ENCODE results near the gene GSTM2.
A peak's percentile ranks its signal among the peaks of the same experiment; 100 is the strongest.

GSTM2 gene

DNA sequence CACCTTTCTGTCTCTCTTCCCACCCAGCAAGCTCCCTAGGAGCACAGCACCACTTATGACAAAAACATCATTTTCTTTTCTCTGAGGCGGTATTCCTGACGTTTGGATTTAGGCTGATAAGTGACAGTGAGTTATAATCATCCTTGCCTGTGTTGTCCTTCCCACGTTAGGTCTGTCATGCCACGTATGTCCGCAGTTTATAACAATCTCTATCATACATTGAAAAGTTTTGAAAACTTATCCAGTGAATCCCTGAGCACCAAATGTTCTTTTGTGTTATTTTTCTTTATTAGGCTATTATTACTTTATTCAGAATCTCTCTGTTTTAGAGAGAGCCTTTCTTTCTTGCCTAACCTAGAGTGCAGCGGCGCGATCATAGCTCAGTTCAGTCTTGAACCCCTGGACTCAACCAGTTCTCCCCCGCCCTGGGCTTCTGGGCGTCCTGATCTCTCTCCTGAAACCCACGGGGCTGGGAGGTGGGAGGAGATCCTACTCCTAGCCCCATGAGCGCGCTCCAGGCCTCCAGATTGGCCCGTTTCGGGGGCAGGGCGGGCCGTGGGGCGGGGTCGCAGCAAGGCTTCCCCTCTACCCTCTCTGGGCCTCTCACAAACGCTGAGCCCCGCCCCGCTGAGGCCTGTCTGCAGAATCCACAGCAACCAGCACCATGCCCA, at the start of gene GSTM2:
Gene GSTM2 (plus strand): TSS at position 606 of the 671 bp plus-strand sequence. CDS start 59 bp downstream, at position 665.
- DNase-seq (ENCODE audit: low read depth in 2 of 2): peak; percentile 76 to 80

DNA sequence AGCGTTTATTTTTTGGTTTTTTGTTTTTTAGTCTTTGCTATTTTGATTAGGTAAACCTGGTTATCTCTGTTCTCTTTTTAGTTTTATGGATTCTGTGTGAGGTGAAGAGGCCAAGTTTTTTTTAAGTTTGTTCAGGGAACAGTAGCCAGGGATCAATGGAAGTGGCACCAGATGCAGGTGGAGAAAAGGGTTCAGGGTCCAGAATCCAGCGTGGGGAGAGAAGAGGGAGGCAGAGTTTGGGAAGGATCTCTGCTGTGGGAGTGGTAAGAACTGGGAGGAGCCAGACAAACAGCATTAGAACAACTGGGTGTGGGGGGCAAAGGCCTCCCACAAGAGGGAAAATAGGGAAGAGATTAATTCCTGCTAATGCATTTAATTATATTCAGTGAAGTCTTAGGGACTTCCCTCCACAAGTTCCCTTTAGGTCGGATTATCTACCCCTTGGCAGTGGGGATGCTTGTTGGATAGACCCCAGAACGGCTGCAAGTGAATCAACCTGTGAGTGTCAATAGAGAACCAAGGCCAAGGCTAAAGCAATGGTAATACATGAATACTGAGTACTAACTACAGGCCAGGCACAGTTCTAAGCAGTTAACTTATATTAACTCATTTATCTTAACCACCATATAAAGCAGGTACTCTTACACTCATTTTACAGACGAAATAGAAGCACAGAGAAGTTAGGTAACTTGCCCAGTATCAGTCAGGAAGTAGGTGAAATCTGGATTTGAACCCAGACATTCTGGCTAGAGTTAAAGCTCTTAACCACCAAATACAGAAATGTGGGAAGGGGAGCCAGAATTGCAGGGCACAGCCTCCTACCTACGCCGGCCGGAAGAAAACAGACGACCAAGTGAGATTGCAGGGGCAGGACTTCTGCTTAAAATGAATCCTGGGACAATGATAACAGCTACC, 48.9 kb upstream of the GSTM2 start:
- DNase-seq (ENCODE audit: low read depth in 2 of 2): no peak

DNA sequence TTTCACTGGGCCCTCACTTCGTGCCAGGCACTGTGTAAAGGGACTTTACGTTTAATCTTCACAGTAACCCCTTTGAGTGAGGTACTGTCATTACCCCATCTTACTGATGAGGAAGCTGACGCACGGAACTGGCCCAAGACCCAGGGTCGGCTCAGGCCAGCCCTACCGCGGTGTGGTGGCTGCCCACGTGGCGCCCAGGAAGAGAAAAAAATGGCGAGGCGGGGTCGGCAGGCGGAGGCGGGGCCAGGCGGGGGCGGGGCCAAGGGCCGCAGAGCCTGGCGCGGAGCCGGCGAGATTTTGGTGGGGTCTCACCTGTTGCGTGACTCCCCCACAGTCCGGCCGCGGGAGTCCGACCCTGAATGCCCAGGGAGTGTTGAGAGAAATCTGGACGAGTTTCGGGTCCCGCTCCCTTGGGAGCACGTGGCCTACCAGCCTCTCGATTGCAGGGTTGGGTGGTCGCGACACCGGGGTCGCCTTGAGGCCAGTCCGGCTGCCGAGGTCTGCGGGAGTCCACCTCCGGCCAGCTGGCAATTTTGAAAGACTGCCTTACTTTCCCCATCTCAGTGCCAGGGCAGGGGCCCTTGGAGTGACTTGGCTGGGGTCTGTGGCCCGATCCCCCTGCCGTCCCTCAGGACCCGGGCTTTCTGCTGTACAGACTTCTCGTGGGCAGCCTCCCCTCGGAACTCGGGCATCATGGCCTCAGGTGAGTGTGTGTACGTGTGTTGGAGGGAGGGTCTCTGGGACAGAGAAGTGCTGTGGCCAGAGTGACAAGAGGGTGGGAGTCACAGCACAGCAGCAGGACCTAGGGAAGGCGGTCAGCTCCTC, 48.1 kb upstream of the GSTM2 start, which contains the start of the genes AMPD2 and GNAT2:
Gene AMPD2 (plus strand): TSS at position 262 of the 825 bp plus-strand sequence. CDS start 1,339 bp downstream, outside the sequence.
Gene GNAT2 (minus strand): TSS at position 41 of the 825 bp plus-strand sequence. CDS start 6,746 bp downstream, outside the sequence.
- DNase-seq (ENCODE audit: low read depth in 2 of 2): peak; percentile 54 to 64

DNA sequence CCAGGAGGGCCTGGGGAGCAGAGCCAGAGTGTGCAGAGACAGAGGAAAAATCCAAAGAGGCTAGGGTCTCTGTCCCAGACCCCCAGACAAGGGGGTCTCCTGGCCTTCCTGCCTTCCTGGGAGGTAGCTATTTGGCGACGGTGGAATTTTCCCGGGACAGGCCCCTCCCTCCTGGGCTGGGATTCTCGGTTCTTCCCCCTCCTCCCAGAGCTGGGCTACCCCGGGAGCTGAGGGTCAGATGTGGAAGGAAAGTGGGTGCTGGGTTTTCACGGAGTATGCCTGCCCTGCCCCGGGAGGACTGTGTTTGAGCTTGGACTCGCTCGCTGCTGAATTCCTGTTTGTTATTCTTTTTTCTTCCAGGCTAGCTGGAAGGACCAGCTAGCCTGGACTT, 47.5 kb upstream of the GSTM2 start:
- no peak for DNase-seq (ENCODE audit: low read depth in 2 of 2)

DNA sequence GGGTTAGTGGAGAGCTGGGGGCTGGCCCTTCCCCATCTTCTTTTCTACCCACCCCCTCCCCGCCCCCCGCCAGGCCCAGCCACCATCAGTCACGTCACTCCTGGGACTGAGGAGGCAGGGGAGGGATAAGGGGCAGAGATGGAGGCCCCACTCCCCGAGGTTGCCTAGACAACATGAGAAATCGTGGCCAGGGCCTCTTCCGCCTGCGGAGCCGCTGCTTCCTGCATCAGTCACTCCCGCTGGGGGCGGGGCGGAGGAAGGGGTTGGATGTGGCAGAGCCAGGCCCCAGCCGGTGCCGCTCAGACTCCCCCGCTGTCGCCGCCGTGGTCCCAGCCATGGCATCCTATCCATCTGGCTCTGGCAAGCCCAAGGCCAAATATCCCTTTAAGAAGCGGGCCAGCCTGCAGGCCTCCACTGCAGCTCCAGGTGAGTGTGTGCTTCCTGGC, 47.0 kb upstream of the GSTM2 start:
- peak; percentile 96 to 98 for DNase-seq (ENCODE audit: low read depth in 2 of 2)

DNA sequence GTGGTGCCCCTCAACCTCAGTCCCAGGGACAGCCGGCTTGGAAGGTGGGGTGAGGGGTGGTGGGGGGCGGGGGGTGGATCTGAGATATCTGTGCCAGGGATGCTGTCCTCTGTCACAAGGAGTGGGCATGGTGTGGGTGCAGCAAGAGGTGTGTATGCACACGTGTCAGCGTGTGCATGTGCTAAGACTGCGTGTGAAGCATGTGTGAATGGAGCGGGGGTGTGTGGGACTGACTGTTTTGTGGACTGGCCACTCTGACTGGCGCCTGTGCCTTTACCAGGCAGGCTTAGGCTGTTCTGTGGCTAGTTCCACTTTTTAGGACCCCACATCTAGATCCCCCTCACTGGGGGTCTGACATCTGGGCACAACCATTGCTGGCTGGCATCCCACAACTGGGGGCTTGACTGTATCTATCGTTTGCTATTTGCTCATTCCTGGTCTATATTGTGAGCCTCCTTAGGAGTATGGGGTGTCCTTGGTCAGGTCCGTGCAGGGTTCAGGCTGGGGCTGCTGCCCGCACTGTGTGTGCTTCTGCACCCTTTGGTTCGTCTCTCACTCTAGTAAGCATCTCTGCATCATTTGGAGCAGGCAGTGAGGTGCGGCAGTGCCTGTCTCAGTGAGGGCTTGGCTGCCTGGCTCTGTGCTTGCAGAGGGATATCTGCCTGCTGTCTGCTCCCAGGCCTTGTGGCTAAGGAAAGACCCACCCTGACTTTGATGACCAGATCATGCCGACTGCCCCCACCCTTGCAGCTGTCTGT, 46.3 kb upstream of the GSTM2 start:
- DNase-seq (ENCODE audit: low read depth in 2 of 2): no peak

DNA sequence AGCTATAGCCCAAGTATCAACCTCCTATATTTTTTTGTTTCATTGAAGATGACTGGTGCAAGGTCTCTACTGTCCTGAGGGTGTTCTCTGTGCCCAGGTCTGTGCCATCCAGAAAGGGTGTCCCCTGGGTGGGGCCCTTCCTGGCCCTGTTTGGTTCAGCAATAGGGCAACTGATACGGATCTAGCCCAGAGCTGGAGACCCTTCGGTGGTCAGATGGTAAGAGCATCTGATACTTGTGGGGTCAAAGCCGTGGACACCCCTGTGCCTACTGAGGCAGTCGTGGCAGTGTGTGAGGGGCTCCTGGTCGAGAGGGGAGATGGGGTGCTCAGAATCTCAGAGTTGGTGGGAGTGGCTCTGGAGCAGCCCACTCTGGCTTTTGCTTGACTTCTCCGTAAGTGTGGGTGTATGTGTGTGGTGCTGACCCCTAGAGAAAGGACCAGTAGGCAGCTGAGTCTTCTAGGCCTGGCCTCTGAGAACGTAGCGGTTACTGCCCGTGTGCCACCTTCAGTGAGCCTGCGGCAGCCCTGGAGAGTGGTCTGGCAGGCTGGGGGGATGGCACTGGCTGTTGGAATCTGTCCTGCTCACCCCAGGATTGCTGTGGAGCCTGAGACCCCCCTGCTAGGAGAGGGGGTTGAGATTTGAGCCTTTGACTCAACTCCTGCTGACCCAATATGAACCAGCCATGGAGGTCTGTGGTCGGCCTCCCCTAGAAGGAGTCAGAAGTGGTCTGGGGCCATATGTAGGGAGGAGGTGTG, 45.5 kb upstream of the GSTM2 start:
- no peak for DNase-seq (ENCODE audit: low read depth in 2 of 2)

DNA sequence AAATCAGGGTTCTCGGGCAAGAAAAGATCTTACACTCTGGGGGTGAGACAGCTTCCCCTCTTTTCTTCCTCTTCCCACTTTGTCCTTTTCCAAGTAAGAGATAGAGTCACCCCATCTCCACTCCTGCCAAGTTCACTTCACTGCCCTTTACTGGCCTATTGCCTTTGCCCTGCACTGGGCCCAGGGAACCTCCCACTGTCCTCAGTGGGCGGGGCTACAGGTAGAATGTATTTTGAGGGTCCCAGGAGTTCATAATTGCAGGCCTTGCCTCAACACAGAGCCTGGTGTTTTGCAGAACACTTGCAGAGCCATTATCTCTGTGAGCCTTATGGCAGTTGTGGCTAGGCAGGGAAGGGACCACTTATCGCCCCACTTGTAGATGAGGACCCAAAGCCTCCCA, 45.0 kb upstream of the GSTM2 start:
- no peak for DNase-seq (ENCODE audit: low read depth in 2 of 2)

DNA sequence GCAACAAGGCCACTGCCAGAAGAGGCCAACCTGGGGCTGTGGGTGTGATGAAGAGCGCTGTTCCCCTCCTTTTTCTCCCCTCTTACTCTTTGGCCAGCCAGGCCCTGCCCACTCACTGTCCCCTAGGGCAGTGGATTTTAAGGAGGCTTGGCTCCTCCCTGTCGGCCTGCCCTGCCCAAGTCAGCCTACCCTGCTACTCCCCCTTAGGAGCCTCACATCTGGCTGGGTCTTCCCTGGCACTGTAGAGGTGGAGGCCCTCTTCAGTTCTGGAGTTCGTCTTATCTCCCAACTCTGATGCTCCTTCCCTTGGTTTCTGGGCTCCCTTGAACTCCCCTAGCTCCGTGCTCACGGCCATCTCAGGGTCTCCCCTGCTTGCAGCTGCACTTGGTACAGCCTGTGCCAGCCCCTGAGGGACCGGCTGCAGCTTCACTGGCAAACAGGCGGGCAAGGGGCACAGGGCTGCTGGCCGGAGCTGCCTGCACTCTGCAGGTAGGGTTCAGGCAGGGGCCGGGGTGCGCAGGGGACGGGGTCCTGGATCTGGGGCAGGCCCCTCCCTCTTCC, 44.2 kb upstream of the GSTM2 start:
- DNase-seq (ENCODE audit: low read depth in 2 of 2): no peak

DNA sequence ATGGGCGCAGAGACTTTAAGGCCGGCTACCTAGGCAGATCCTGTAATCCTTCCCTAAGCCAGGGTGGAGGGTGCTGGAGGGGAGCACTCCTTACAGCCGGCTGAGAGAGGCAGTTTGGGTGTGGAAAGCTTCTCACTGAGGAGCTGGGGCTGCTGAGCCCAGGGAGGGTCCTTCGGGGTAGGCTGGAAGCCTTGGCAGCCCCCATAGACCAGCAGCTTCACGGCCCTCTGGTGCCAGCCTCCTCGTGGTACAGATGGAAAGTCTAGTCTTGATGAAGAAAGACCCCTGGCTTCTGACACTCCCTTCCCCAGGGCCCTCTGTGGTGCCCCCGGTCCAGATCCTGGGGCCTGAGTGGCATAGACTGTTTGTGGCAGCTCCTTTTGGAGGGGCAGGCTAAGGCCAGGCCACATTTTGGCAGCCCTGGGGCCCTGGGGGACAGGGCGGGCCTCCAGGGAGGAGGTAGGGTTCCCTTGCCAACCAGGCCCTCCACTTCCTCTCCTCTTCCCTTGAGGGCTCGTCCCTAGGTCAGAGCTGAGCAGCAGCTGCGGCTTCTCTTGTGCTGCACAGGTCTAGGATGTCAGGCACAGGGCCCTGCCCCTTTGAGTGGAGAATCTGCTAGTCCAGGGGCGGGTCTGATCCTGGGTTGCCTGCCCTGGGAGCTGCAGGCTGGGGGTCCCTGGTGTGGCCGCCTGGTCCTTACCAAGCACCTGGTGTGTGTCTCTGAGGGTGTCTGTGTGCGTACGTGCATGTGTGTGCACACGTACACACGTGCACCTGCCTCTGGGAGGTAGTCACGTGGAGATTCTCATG, 43.5 kb upstream of the GSTM2 start:
- DNase-seq (ENCODE audit: low read depth in 2 of 2): no peak

DNA sequence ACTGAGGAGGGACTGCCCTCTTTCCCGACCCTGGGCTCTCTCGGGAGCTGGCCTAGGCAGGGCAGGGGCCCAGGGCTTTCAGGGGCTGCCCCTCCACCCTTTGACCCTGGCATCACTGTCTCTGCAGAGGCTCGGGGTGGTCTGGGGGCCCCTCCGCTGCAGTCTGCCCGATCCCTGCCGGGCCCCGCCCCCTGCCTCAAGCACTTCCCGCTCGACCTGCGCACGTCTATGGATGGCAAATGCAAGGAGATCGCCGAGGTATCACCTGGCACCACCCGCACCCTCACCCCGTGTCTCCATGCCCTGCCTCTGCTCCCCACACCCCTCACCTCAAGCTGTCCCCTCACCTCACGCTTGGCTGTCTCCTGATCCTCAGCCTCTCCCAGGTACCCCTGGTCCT, 42.7 kb upstream of the GSTM2 start:
- no peak for DNase-seq (ENCODE audit: low read depth in 2 of 2)

DNA sequence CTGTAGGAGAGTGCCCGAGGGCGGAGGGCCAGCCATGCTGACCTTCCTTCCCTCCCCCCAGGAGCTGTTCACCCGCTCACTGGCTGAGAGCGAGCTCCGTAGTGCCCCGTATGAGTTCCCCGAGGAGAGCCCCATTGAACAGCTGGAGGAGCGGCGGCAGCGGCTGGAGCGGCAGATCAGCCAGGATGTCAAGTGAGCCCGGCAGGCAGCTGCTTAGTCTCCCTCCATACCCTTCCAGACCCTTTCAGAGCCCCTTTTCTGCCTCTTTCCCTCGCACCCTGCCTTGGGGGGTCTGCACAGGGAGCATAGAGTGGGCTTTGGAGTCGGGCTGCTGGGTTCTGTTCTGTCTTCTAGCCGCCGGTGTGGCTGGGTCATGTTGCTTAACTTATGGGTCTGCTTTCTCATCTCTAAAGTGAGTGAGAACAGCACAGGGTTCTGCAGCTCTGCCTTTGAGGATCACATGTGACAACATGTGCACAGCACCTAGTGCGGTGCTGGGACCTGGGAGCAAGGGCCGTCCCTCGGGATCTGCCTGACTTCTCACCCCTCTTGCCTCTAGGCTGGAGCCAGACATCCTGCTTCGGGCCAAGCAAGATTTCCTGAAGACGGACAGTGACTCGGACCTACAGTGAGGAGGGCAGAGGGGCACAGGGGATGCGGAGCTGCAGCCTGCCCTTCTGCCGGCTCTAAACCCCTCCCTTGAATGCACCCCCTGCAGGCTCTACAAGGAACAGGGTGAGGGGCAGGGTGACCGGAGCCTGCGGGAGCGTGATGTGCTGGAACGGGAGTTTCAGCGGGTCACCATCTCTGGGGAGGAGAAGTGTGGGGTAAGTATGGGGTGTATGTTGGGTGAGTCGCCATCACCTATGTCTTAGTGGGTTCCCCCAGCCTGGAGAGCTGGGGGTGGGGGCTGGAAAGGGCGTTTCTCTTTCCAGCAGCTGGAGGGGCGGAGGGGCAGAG, 42.0 kb upstream of the GSTM2 start:
- no peak for DNase-seq (ENCODE audit: low read depth in 2 of 2)

DNA sequence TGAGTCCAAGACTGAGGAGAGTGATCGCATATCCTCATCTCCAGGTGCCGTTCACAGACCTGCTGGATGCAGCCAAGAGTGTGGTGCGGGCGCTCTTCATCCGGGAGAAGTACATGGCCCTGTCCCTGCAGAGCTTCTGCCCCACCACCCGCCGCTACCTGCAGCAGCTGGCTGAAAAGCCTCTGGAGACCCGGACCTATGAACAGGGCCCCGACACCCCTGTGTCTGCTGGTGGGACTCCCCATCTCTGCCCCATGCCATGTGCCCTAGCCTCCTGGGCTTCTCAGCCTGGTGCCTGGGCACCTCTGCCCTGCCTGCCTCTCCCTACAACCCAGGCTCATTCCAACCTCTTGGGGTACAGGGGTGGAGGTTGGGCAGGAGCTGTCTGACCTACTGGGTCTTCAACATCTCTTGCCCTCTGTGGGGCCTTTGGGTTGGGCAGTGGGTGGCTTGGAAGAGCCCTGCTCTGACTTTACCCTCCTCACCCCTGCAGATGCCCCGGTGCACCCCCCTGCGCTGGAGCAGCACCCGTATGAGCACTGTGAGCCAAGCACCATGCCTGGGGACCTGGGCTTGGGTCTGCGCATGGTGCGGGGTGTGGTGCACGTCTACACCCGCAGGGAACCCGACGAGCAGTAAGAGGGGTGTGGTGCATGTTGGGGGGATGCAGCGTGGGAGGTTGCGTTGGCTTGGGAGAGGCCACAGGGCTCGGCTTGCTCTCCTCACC, 41.0 kb upstream of the GSTM2 start:
- no peak for DNase-seq (ENCODE audit: low read depth in 2 of 2)

DNA sequence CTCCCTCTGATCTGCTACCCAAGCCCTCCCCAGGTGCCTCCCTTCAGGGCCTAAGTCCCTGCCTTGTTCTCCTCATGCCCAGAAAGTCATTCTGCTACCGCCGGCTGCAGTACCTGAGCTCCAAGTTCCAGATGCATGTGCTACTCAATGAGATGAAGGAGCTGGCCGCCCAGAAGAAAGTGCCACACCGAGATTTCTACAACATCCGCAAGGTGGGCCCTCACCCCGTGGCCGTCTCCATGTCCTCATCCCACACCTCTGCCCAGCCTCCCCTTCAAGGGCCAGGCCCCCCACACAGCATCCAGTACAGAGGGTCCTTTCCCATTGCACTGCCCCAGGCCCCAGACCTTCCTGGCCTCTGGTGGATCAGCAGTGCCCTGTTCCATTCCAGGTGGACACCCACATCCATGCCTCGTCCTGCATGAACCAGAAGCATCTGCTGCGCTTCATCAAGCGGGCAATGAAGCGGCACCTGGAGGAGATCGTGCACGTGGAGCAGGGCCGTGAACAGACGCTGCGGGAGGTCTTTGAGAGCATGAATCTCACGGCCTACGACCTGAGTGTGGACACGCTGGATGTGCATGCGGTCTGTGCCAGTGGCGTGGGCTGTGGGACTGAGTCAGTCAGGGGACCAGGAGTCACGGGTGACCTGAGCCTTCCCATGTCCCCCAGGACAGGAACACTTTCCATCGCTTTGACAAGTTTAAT, 40.0 kb upstream of the GSTM2 start:
- DNase-seq (ENCODE audit: low read depth in 2 of 2): no peak

DNA sequence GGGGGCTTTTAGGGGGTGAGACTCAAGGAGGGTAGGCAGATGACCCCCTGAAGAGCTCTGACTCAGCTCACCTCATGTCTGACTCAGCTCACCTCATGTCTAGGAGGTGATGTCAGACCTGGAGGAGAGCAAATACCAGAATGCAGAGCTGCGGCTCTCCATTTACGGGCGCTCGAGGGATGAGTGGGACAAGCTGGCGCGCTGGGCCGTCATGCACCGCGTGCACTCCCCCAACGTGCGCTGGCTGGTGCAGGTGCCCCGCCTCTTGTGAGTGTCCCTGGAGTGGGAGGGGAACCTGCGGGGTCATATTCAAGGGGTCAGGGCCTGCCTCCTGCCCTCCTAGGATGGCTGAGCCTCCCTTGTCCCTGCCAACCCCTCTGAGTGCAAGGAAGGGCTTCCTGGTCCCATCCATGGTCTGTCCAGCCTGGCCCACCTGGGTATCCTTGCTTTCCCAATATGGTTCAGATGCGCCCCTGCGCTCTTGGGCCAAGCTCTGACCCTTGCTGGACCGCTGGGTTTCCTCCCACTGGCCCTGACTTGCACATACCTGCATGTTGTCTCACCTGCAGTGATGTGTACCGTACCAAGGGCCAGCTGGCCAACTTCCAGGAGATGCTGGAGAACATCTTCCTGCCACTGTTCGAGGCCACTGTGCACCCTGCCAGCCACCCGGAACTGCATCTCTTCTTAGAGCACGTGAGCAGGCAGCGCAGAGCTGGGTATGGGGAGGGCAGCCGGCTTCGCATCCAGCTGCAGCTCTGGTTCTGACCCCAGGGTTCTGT, 39.1 kb upstream of the GSTM2 start:
- no peak for DNase-seq (ENCODE audit: low read depth in 2 of 2)
